RWPE2 (cell line): Measurements from ENCODE around the gene NLRP10.

Experiments
- ATAC-seq: fragments of 200-7000 bp; cut with Tn5 transposase; 3 replicates; pipeline ENCODE4 v1.9.1; 2021; ENCODE audit warnings: low read depth
- DNase-seq: peaks from one replicate; pipeline ENCODE4 v3.0.0-alpha.2; 2020; ENCODE audit warnings: low spot score
- H3K27ac ChIP-seq: fragments of 450-650 bp; 2 replicates; pipeline ENCODE4 v1.5.1; 2017; ENCODE audit warnings: mild to moderate bottlenecking; ENCODE audit not compliant: poor library complexity, severe bottlenecking
- H3K27me3 ChIP-seq: fragments of 250-450 bp; sonication (Bioruptor Pico); 2 replicates; pipeline ENCODE4 v1.5.1; 2021; ENCODE audit warnings: mild to moderate bottlenecking, moderate library complexity; ENCODE audit not compliant: insufficient read depth, poor library complexity, severe bottlenecking
- H3K36me3 ChIP-seq: fragments of 250-450 bp; sonication (Bioruptor Pico); 2 replicates; pipeline ENCODE4 v1.5.1; 2020; ENCODE audit warnings: low read depth, mild to moderate bottlenecking, moderate library complexity
- H3K4me1 ChIP-seq: fragments of 250-450 bp; sonication (Bioruptor Pico); 2 replicates; pipeline ENCODE4 v1.5.1; 2021; ENCODE audit warnings: mild to moderate bottlenecking, moderate library complexity; ENCODE audit not compliant: insufficient read depth, poor library complexity, severe bottlenecking
- H3K4me3 ChIP-seq: fragments of 250-450 bp; sonication (Bioruptor Pico); 2 replicates; pipeline ENCODE4 v1.5.1; 2021; ENCODE audit warnings: mild to moderate bottlenecking, moderate library complexity; ENCODE audit not compliant: severe bottlenecking
- H3K9me3 ChIP-seq: fragments of 250-450 bp; sonication (Bioruptor Pico); 2 replicates; pipeline ENCODE4 v1.5.1; 2021; ENCODE audit warnings: mild to moderate bottlenecking, moderate library complexity; ENCODE audit not compliant: severe bottlenecking
- TF ChIP-seq, protein P1 (sequence below): fragments of 450-650 bp; IDR thresholded peaks from one replicate; pipeline ENCODE4 v1.5.1; 2017; ENCODE audit warnings: mild to moderate bottlenecking, moderate library complexity; ENCODE audit not compliant: poor library complexity, severe bottlenecking

NLRP10 gene

DNA sequence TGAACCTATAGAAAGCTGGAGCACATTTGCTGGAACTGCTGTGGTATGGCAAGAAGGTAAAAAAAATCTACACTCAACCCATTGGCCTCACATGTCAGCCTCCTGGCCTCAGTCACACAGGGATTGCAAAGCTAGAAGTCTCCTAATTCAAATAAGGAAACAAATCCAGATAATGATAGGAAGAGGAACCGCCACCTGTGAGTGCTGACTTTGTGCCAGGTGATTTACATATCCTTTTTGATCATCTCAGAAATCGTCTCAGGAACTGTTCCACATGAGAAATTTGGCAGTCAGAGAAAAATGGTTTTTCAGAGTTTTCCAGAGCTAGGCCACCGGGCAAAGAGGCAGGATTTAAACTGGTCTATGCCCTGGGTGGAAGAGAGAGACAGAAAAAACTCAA lies 986 bp downstream of the NLRP10 start:
- peaks cover 16% of the 10 kb centered on the region for H3K4me1 ChIP-seq
- ATAC-seq (no peak), DNase-seq (no peak)
- H3K36me3 ChIP-seq, result no peaks in the 10 kb centered on the region
- no peaks in the 10 kb centered on the region for H3K9me3 ChIP-seq
- H3K4me3 ChIP-seq, result no peak overlapping the region
- peak overlapping the region; percentile 65 for H3K27ac ChIP-seq
- H3K27me3 ChIP-seq, result no peaks in the 10 kb centered on the region
- TF ChIP-seq, protein P1, sequence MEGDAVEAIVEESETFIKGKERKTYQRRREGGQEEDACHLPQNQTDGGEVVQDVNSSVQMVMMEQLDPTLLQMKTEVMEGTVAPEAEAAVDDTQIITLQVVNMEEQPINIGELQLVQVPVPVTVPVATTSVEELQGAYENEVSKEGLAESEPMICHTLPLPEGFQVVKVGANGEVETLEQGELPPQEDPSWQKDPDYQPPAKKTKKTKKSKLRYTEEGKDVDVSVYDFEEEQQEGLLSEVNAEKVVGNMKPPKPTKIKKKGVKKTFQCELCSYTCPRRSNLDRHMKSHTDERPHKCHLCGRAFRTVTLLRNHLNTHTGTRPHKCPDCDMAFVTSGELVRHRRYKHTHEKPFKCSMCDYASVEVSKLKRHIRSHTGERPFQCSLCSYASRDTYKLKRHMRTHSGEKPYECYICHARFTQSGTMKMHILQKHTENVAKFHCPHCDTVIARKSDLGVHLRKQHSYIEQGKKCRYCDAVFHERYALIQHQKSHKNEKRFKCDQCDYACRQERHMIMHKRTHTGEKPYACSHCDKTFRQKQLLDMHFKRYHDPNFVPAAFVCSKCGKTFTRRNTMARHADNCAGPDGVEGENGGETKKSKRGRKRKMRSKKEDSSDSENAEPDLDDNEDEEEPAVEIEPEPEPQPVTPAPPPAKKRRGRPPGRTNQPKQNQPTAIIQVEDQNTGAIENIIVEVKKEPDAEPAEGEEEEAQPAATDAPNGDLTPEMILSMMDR, result no peak

DNA sequence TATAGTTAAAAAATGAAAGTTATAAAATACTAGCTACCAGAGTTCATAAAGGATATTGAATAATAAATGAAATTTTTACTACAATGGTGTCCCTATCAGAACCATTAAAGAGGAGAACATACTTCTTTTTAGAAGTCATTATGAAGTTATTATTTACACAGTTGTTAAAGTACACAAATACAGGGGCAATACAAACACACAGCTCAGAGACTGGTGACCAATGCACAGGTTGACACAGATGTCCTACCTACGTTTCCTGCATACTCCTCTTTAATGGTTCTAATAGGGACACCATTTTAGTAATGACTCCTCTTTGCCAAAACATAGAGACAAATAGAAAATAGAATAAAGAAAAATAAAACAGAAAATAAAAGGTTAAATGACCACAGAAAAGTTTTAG lies 10.1 kb downstream of the NLRP10 start:
- ATAC-seq (no peak), DNase-seq (no peak)
- Histone ChIP-seq H3K4me1 (no peaks in the 10 kb centered on the region), H3K4me3 (no peak overlapping the region), H3K27ac (no peak overlapping the region), H3K36me3 (no peaks in the 10 kb centered on the region), H3K9me3 (no peaks in the 10 kb centered on the region), H3K27me3 (no peaks in the 10 kb centered on the region)
- TF ChIP-seq, protein P1, result no peak

DNA sequence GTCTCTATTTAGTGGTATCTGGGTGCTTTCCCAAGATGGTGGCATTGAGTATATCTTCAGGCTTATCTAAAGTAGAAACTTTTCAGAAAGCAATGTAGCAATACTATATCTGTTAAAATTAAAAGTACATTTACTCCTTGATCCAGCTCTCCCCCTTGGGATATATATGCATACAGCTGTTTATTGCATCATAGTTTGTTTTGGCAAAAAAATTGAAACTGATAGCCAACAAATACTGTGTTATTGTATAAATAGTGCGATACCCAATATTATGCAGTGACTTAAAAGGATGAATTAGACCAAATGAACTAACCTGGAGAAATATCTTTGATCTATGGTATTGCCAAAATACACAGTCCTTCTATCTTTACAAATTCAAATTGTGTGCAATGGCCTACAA lies 15.3 kb downstream of the NLRP10 start:
- H3K36me3 ChIP-seq, result no peaks in the 10 kb centered on the region
- H3K27ac ChIP-seq, result no peak overlapping the region
- ATAC-seq (no peak), DNase-seq (no peak)
- no peaks in the 10 kb centered on the region for H3K9me3 ChIP-seq
- no peaks in the 10 kb centered on the region for H3K4me1 ChIP-seq
- H3K4me3 ChIP-seq, result no peak overlapping the region
- TF ChIP-seq, protein P1, result no peak
- H3K27me3 ChIP-seq, result no peaks in the 10 kb centered on the region

DNA sequence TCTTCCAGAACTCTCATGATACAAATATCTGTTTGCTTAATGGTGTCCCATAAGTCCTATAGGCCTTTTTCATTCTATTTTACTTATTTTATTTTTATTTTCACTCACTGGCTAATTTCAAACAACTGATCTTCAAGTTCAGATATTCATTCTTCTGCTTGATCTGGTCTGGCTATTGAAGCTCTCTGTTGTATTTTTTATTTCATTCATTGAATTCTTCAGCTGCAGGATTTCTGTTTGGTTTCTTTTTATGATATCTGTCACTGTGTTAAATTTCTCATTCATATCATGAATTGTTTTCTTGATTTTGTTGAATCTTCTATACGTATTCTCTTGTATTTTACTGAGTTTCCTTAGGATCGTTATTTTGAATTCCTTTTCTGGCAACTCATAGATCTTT lies 21.1 kb downstream of the NLRP10 start:
- TF ChIP-seq, protein P1, result no peak
- no peaks in the 10 kb centered on the region for H3K36me3 ChIP-seq
- DNase-seq (no peak), ATAC-seq (no peak)
- H3K27ac ChIP-seq, result no peak overlapping the region
- H3K4me3 ChIP-seq, result no peak overlapping the region
- H3K4me1 ChIP-seq, result no peaks in the 10 kb centered on the region
- no peaks in the 10 kb centered on the region for H3K27me3 ChIP-seq
- H3K9me3 ChIP-seq, result peaks cover 6% of the 10 kb centered on the region

DNA sequence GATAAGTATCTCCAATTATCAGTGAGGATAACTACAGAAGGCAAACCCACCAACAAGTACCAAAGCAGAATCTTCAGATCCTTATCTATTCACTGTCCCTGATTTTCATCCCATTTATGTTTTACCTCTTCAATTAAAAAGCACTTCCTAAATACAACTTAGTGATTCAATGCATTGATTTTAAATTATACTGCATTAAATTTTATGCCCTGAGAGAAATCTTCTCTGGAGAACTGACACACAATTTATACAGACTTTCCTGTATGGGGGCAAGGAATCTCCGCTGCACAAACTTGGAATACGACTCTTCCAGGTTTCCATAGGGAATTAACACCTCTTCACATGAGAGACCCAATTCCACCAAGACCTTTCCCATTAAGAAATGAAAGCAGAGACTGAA lies 23.6 kb downstream of the NLRP10 start, which contains the start of gene OR10A3:
TSS of gene OR10A3 (minus strand) at position 101 of the 400 bp plus-strand sequence. CDS start 2,188 bp downstream, outside the sequence.
- ATAC-seq (no peak), DNase-seq (no peak)
- TF ChIP-seq, protein P1, result no peak
- H3K4me3 ChIP-seq, result no peak within 1 kb of the TSS
- no peaks in the 10 kb centered on the region for H3K4me1 ChIP-seq
- H3K27ac ChIP-seq, result no peak within 1 kb of the TSS
- H3K9me3 ChIP-seq, result peaks cover 6% of the 10 kb centered on the region
- H3K27me3 ChIP-seq, result no peaks in the 10 kb centered on the region
- H3K36me3 ChIP-seq, result no peaks in the 10 kb centered on the region
